Coronary artery (tissue), 2 donors: ENCODE results near the gene NUPR1.

Experiments
- DNase-seq: peaks from one replicate; pipeline ENCODE4 v3.0.0-alpha.2; 2017; ENCODE audit warnings: low spot score
- H3K27ac ChIP-seq, 2 donors: fragments of 200-600 bp; sonication (generic); one replicate each; pipeline ENCODE4 v1.5.1; 2016 to 2019
- H3K4me3 ChIP-seq: fragments of 200-600 bp; sonication (generic); 2 replicates; pipeline ENCODE4 v1.5.1; 2016; ENCODE audit warnings: mild to moderate bottlenecking, moderate library complexity
- TF ChIP-seq, protein P1 (sequence below): fragments of 200-600 bp; sonication (generic); IDR thresholded peaks from one replicate; pipeline ENCODE4 v1.5.1; 2019; ENCODE audit warnings: antibody characterized with exemption

NUPR1 gene

GRCh38 chr16:28542646-28543045 is 3.9 kb upstream of the NUPR1 start:
- TF ChIP-seq, protein P1, sequence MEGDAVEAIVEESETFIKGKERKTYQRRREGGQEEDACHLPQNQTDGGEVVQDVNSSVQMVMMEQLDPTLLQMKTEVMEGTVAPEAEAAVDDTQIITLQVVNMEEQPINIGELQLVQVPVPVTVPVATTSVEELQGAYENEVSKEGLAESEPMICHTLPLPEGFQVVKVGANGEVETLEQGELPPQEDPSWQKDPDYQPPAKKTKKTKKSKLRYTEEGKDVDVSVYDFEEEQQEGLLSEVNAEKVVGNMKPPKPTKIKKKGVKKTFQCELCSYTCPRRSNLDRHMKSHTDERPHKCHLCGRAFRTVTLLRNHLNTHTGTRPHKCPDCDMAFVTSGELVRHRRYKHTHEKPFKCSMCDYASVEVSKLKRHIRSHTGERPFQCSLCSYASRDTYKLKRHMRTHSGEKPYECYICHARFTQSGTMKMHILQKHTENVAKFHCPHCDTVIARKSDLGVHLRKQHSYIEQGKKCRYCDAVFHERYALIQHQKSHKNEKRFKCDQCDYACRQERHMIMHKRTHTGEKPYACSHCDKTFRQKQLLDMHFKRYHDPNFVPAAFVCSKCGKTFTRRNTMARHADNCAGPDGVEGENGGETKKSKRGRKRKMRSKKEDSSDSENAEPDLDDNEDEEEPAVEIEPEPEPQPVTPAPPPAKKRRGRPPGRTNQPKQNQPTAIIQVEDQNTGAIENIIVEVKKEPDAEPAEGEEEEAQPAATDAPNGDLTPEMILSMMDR: no peak
- H3K27ac ChIP-seq: no peak overlapping the region
- no peak overlapping the region for H3K4me3 ChIP-seq
- no peak for DNase-seq

DNA sequence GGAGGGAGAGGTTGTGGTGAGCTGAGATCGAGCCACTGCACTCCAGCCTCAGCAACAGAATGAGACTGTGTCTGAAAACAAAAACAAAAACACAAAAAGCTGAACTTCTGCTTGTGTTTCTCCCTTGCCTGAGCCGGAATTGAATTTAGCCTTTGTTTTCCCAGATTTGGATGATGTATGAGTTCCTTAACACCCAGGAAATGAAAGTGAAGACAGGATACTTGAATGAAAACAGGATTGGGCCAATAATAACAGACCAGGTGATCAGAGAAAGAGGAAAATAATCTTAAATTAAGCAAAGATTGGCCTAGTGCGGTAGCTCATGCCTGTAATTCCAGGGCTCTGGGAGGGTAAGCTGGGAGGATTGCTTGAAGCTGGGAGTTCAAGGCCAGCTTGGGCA is 1.6 kb upstream of the NUPR1 start:
- DNase-seq: no peak
- Histone ChIP-seq H3K4me3 (no peak overlapping the region), H3K27ac (no peak overlapping the region)

DNA sequence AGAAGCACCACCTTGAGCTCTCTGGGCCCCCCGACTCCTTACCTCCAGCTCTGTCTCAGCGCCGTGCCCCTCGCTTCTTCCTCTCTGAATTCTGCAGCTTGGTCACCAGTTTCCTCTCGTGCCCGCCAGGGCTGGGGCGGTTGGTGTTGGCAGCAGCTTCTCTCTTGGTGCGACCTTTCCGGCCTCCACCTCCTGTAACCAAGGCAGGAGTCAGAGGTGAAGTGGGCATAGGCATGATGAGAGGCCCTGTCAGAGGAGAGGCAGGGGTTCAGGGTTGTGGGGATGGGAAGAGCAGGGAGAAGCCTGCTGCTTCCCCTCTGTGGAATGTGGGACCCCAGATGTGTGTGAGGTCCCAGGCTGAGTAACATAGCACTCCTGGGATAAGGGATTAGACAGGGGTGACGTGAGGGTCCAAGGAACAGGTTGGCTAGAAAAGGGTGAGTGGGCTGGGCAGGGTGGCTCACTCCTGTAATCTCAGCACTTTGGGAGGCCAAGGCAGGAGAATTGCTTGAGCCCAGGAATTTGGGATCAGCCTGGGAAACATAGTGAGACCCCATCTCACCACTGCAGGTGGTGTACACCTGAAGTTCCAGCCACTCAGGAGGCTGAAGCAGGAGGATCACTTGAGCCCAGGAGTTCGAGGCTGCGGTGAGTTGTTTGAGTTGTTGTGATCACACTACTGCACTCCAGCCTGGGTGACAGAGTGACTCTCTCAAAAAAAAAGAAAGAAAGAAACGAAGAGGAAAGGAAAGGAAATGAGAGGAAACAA is 626 bp downstream of the NUPR1 start:
- peak overlapping the region; percentile 76 for H3K4me3 ChIP-seq
- TF ChIP-seq, protein P1: no peak
- H3K27ac ChIP-seq: peak overlapping the region; percentile 97 to 98
- no peak for DNase-seq

More for the DNA sequence above, 1.6 kb upstream of the NUPR1 start:
- TF ChIP-seq, protein P1: no peak

GRCh38 chr16:28537076-28537475 is 1.7 kb downstream of the NUPR1 start:
- TF ChIP-seq, protein P1: no peak
- no peak for DNase-seq
- Histone ChIP-seq H3K27ac (peak overlapping the region; percentile 97 to 98), H3K4me3 (peak overlapping the region; percentile 76)

GRCh38 chr16:28534542-28535373 is 4.0 kb downstream of the NUPR1 start:
- DNase-seq: peak; percentile 81
- H3K4me3 ChIP-seq: no peak overlapping the region
- peak overlapping the region in 1 of 2 donors; percentile 73 for H3K27ac ChIP-seq
- TF ChIP-seq, protein P1: no peak

- TF ChIP-seq, protein P1: no peak
- no peak overlapping the region for H3K4me3 ChIP-seq
- H3K27ac ChIP-seq: peak overlapping the region; percentile 0 to 73
- no peak for DNase-seq
Measured at GRCh38 chr16:28532940-28533647, 5.7 kb downstream of the NUPR1 start.
